MCF 10A (cell line): Measurements from ENCODE around the gene RGP1. TPM values are rescaled to one million over a fixed set of nuclear protein-coding genes. Genes with fewer than 3 reads are reported as not detected.

Experiments used
- BruUV-seq: library from RNA; stranded (reverse); fragments of 400-500 nt; replicated peaks from 2 replicates; lab custom pipeline; 2021; lab: Mats Ljungman, UMichigan
- CTCF ChIA-PET: fragments of 300-600 bp; sonication (Branson Sonifier 250); formaldehyde crosslinking; extraction: SDS; loops from one replicate; lab custom pipeline; 2021; ENCODE audit warnings: antibody characterized with exemption, inconsistent platforms; lab: Yijun Ruan, JAX
- POLR2A ChIA-PET: fragments of 300-600, 350-650 bp; sonication (Branson Sonifier 250); formaldehyde crosslinking; extraction: SDS; loops from one replicate; lab custom pipeline; 2020; ENCODE audit warnings: antibody characterized with exemption, inconsistent platforms; lab: Yijun Ruan, JAX
- DNase-seq: peaks from one replicate; pipeline ENCODE4 v3.0.0-alpha.2; 2018; ENCODE audit not compliant: unreplicated experiment
- H3K27ac Mint-ChIP-seq: one replicate; pipeline ENCODE4 v1.8.0; 2022; ENCODE audit warnings: mild to moderate bottlenecking, low read depth, mixed read lengths; ENCODE audit not compliant: unreplicated experiment
- H3K27me3 Mint-ChIP-seq: one replicate; pipeline ENCODE4 v1.8.0; 2022; ENCODE audit warnings: mixed read lengths; ENCODE audit not compliant: insufficient read depth, unreplicated experiment
- H3K36me3 Mint-ChIP-seq: one replicate; pipeline ENCODE4 v1.8.0; 2022; ENCODE audit warnings: mild to moderate bottlenecking, moderate library complexity, mixed read lengths; ENCODE audit not compliant: insufficient read depth, unreplicated experiment
- H3K4me1 Mint-ChIP-seq: one replicate; pipeline ENCODE4 v1.8.0; 2022; ENCODE audit warnings: mixed read lengths; ENCODE audit not compliant: insufficient read depth, unreplicated experiment
- H3K4me3 Mint-ChIP-seq: one replicate; pipeline ENCODE4 v1.8.0; 2022; ENCODE audit warnings: mild to moderate bottlenecking, moderate library complexity, mixed read lengths; ENCODE audit not compliant: unreplicated experiment
- H3K9me3 Mint-ChIP-seq: one replicate; pipeline ENCODE4 v1.8.0; 2022; ENCODE audit warnings: mixed read lengths; ENCODE audit not compliant: unreplicated experiment
- CTCF ChIP-seq: fragments of 200-600 bp; IDR thresholded peaks from one replicate; pipeline ENCODE4 v1.8.0; 2022; ENCODE audit warnings: antibody characterized with exemption, mild to moderate bottlenecking; ENCODE audit not compliant: unreplicated experiment
- intact Hi-C: fragments of 100-400 bp; cut with micrococcal nuclease; formaldehyde crosslinking; loops from 2 replicates; pipeline ENCODE4 v1.14.1; 2022
- total RNA-seq: library from RNA; stranded (reverse); gene quantifications from 2 replicates; pipeline ENCODE4 v1.2.3, GENCODE V29; 2022

RGP1 gene
- total RNA-seq, 1 experiment from 2014 or later = 35.8 TPM

DNA sequence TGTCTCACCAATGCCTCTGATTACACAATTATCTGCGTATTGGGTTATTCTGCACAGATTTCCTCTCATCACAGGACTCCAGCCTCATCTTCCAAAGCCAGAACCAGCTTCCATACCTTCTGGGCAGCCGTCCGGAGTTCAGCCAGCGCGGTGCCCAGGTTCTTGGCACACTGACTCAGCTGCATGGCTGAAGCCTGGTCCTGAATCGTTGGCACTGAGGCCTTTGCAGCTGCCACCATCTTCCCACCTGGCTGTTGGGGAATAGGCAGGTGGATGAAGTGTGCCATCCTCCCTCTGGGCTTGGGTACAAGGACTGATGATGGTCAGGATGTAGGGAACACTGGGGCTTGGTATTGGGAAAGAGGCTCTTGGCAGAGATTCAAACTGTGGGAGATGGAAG, 35.0 kb upstream of the RGP1 start:
- ChIA-PET POLR2A (interaction anchor here (0.9 to 1.5 kb wide), 2 partner anchors 23 to 68 kb away, joined by 3 read pairs; no protein-coding TSS in a partner anchor), CTCF (interaction anchor here (0.8 to 12.5 kb wide), 5 partner anchors 8 to 67 kb away, joined by 3 to 155 read pairs (median 3); no protein-coding TSS in a partner anchor)
- intact Hi-C loops = no loop called here
- Mint-ChIP-seq H3K27ac (no peak overlapping the region), H3K36me3 (peaks cover 91% of the 10 kb centered on the region), H3K4me1 (peaks cover 6% of the 10 kb centered on the region), H3K27me3 (no peaks in the 10 kb centered on the region), H3K9me3 (no peaks in the 10 kb centered on the region), H3K4me3 (no peak overlapping the region)
- BruUV-seq = TSS peak; percentile 2
- TF ChIP-seq CTCF = no peak
- DNase-seq = peak; percentile 17

DNA sequence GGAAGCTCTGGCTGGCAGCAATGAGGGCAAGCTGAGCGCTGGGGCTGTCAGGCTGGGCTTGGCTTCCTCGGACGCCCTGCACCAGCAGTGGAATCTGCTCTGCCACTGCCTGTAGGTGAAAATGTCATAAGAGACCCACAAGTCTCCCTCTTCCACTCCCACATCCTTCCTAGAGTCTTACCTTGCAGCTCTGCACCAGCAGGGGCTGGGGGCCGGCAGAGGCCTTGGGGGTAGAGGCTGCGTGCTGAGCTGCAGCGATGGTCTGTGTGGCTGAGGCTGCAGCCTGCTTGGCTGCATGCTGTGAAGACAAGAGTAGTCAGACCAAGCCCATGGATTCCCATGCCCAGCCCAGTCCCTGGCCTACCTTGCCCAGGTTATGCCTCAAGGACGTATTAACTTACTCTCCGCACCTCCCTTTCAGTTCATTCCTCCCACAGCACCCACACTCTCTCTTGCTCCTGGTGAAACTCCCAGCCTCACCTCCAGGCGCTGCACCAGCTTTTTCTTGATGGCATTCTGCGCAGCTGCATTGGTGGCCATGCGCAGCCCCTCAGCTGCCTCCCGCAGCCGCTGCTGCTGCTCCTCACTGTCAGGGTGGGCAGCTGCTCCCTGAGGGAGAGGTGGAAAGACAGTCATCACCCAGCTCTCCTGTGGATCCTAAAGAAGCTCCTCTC, 34.4 kb upstream of the RGP1 start:
- peaks cover 91% of the 10 kb centered on the region for H3K36me3 Mint-ChIP-seq
- no TSS peak for BruUV-seq
- peaks cover 6% of the 10 kb centered on the region for H3K4me1 Mint-ChIP-seq
- no peaks in the 10 kb centered on the region for H3K27me3 Mint-ChIP-seq
- no peak overlapping the region for H3K4me3 Mint-ChIP-seq
- H3K9me3 Mint-ChIP-seq = no peaks in the 10 kb centered on the region
- H3K27ac Mint-ChIP-seq = no peak overlapping the region
- CTCF ChIA-PET = interaction anchor here (0.8 to 12.5 kb wide), 5 partner anchors 9 to 67 kb away, joined by 3 to 155 read pairs (median 3); no protein-coding TSS in a partner anchor
- POLR2A ChIA-PET = interaction anchor here (0.9 to 1.6 kb wide), 3 partner anchors 17 to 69 kb away, joined by 3 to 4 read pairs (median 3); partner anchors contain the start of gene TLN1
- intact Hi-C loops = no loop called here
- no peak for TF ChIP-seq CTCF
- DNase-seq = no peak

GRCh38 chr9:35716230-35716629, 32.9 kb upstream of the RGP1 start:
- Mint-ChIP-seq H3K27me3 (no peaks in the 10 kb centered on the region), H3K9me3 (no peaks in the 10 kb centered on the region), H3K27ac (no peak overlapping the region), H3K36me3 (peaks cover 91% of the 10 kb centered on the region), H3K4me3 (no peak overlapping the region), H3K4me1 (peaks cover 6% of the 10 kb centered on the region)
- intact Hi-C loops = no loop called here
- no peak for TF ChIP-seq CTCF
- ChIA-PET POLR2A (interaction anchor here (0.6 to 1.6 kb wide), 3 partner anchors 12 to 36 kb away, joined by 3 to 4 read pairs (median 3); partner anchors contain the start of gene TLN1), CTCF (interaction anchor here (0.6 to 1.0 kb wide), 5 partner anchors 13 to 187 kb away, joined by 3 to 4 read pairs (median 4); no protein-coding TSS in a partner anchor)
- no peak for DNase-seq
- BruUV-seq = no TSS peak

GRCh38 chr9:35717132-35717870, 31.8 kb upstream of the RGP1 start:
- no peak for TF ChIP-seq CTCF
- peaks cover 91% of the 10 kb centered on the region for H3K36me3 Mint-ChIP-seq
- H3K9me3 Mint-ChIP-seq = no peaks in the 10 kb centered on the region
- intact Hi-C loops = no loop called here
- peaks cover 6% of the 10 kb centered on the region for H3K4me1 Mint-ChIP-seq
- no peak for DNase-seq
- ChIA-PET POLR2A (interaction anchor here (0.8 to 1.2 kb wide), 3 partner anchors 9 to 13 kb away, joined by 3 read pairs; no protein-coding TSS in a partner anchor), CTCF (interaction anchor here (0.6 to 1.9 kb wide), 7 partner anchors 9 to 186 kb away, joined by 3 to 12 read pairs (median 4); no protein-coding TSS in a partner anchor)
- no peak overlapping the region for H3K4me3 Mint-ChIP-seq
- BruUV-seq = no TSS peak
- H3K27me3 Mint-ChIP-seq = no peaks in the 10 kb centered on the region
- H3K27ac Mint-ChIP-seq = no peak overlapping the region
